Stimulated activated CD4-positive, alpha-beta T cell treated with anti-CD3 and anti-CD28 coated beads, TNF-alpha, amount 100 ng/mL, for 24 hours (primary cell): ENCODE measurements around the gene IL1RAP.
"Not testable (repeated sequence)": the region's sequence is repeated elsewhere in the genome, so short reads cannot be mapped to it uniquely, and the experiment has no call there.

Experiments
- DNase-seq, 3 experiments: peaks; one replicate each; pipeline ENCODE4 v3.0.0-alpha.2; 2020; ENCODE audit warnings: low read depth in 3 of 3

The IL1RAP gene

DNA sequence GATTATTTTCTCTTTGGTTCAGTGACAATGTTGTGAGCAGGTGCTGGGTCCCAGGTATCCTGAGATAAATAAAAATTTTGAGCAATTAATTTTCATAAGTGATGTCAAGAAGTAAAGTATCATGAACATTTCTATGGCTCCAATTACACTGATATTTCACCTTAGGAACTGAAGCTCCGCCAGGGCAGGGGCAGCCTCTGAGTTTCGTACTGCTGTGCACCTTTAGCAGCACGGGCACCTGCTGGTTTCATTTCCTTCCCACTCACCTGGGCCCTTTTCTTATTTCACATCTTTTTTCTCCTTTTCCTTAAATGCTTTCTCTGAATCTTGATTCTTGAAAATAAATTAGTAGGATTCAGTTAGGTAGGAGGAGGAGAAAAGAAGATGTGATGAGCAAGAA, 1.2 kb upstream of the IL1RAP start:
- DNase-seq: no peak

DNA sequence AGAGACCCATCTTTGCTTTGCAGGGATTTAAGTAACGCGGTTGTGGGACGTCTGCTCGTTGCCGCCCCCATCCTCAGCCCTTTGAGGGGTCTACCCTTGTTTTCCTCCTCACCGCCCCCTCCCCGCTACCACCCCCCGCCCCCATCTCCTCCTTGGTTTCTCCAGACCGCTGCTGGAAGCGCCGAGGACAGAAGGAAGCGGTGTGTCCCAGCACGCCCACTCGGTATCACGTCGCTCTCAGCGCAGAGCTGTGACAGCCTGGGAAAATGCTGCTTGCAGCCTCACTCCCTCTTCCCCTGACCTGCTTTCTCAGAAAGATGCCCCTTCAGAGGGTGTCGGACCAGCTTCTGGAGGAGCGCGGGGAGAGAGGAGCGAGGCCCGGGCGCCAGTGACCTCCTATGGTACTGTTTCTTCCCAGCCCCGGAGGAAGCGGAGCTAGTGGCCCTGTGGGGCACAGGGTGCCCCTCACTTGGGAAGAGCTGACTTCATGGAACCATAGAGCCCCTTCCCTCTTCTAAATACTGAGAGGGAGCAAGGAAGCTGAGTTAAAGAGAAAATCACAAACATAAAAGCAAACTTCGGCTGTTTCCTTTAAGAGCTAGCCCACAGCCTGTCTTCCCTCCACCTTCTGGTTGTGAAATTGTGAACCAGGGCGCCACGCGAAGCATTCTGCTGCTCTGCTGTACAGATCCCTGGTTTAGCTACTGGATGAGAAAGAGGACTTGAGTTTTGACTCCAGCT, 698 bp downstream of the IL1RAP start:
- DNase-seq: peak in 2 of 3 experiments; percentile 4 to 34

DNA sequence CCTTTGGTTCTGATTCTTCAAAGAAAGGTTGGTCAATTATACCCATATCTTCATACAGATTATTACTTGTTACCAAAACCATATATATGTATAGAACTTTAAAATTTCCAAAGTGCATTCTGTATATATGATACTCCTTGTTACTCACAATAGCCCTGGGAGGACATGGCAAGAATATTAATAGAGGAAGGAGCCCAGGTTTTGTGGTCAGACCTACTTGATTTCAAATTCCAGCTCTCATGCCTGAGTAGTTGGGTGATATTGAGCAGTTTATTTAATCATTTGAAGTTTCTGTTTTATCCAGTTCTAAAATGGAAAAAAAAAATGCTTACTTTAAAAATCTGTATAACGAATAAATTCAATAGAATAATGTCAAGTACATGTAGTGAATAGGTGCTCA, 2.5 kb downstream of the IL1RAP start:
- no peak for DNase-seq

DNA sequence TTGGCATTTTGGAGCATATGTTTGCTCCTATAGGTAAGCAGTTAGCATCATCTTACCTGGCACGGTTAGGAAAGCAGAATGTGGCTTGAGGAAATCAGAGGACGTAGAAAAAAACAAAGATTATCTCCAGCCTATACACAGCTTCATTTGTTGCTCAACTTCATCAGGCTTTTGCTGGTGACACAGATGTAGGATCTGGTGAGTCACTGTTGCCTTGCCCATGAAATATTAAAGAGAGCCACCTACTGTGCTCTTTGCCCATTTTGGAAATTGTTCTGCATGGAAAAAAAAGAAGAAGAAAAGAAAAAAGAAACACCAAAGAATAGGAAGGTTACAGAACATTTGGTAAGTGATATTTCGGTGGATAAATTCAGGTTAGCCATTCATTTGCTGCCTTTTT, 3.8 kb downstream of the IL1RAP start:
- no peak for DNase-seq

DNA sequence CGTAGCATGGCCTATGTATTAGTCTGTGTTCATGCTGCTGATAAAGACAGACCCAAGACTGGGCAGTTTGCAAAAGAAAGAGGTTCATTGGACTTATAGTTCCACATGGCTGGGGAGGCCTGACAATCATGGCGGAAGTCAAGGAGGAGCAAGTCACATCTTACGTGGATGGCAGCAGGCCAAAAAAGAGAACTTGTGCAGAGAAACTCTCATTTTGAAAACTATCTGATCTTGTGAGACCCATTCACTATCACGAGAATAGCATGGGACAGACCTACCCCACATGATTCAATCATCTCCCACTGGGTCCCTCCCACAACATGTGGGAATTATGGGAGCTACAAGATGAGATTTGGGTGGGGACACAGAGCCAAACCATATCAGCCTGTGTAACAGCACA, 4.6 kb downstream of the IL1RAP start:
- DNase-seq: not testable (repeated sequence)

DNA sequence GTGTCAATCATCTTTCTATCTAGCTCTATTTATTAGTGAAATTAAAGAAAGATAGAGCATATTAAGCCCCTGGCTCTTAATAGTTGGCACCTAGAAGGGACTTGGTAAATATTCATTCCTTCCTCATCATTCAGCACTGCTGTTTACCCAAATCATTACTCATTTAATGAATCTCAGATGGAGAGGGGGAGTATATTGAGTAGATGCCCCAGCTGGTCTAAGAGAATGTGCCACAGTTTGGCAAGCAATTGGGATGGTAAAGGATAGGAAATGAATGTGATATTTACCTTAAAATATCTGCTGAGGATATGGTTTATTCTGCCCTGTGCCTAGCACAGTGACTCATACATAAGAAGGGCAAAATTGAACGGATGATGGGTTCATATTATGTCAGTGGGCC, 6.0 kb downstream of the IL1RAP start:
- no peak for DNase-seq

DNA sequence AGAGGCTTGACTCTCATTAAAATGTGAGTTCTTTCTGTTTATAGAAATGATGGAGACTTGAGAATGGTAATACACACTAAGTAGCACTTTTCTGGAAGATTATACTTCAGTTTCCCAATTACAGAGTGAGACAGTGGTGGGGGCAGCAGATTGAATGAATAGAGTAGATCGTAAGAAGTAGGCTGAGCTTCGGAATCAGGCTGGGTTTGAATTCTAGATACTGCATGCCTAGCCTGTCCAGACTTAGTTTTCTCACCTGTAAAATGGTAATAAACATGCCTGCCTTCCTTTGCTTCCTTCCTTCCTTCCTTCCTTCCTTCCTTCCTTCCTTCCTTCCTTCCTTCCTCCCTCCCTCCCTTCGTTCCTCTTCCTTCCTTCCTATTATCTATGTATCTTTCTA, 8.1 kb downstream of the IL1RAP start:
- no peak for DNase-seq

DNA sequence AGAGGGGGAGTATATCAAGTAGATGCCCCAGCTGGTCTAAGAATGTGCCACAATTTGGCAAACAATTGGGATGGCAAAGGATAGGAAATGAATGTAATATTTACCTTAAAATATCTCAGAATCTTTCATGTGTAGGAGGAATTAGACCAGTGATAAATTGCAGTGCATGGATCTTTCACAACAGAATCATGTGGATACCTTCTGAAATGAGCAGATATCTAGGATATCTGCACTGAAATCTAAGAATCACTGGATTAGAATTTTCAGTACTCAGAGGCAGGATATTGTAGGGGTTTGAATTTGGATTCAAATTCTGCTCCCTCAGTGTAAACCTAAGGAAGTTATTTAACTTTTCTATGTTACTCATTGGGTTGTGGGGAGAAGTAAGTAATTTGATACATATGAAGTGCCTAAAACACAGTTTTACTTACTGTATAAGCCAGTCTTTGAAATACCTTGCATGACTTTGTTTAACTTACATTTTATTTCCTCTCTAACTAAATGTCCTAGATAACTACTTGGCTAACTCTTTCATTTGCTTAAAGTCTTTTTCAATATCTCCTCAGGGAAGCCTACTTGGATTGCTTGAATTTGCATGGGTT, 8.8 kb downstream of the IL1RAP start:
- DNase-seq: no peak

DNA sequence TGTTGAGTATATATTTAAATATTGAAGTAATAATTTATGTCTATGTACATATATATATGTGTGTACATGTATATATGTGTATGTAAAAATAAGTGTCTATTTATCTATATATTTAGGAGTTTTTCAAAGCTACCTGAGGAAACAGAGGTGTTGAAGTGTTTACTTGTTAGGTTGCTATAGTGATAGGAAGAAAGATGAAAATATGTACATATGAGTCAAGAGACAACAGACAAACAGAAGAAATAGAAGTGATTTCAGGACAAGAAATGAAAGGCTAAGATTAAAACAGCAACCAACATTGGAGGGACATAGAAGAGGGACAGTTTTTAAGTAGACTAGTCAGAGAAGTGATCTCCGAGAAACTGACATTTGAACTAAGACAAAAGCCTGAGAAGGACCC, 11.1 kb downstream of the IL1RAP start:
- DNase-seq: no peak

DNA sequence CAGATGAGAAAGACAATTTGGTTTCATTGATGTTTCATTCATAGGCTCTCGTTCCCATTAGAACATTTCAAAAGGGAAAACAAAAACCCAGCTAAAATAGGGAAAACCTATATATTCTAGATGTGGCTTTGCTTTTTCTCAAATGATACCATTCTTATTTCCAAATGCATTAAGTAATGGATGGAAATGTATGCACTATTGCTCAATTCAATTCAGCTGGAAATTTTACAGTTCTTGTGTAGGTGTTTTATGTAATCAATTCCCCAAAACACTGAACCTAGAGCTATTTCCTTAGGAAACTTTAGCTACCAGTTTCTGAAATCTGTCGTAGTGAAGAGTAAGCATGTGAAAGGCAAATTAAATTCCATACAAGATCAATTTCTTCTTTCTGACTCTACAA, 11.7 kb downstream of the IL1RAP start:
- DNase-seq: no peak

DNA sequence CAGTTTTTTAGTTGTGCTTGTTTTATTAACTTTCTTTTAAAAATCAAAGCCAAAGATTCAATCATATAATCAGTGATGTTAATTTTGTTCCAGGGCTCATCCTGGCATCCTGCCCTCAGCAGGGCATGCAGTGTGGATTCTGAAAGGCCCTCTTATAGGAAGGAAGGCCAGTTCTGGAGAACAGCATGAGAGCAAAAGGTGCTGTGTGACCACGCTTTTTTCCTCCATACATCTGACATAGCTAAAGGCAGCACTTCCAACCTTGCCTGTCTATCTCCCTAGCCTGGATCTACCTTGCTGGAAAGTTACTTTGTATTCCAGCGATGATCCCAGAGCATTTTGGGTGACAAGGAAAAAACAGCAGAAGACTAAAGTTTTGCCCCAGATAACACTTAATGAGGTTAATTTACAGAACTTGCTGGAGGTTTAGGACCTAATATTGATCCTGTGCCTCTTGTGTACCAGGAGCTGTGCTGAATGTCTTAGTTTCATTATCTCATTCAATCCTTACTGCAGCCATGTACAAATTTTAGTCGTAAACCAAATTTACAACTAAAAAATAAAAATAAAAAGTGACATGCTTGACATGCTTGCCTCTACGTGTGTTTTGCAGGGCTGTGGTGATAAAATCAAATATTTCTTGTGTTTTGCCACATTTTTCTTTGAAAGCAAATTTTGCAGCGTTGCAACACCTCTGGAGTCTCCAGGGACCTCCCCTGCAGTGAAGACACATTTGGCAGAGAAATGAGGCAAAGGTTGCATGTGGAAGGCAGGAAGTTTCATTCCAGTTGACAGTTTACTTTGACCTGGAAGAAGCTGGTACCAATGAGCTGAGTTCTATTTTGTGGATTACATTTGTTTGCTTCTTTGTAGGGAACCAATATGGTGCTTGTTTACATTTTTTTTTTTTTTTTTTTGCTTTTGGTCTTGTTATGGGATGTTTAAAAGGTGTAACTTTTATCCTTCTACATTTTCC, 13.2 kb downstream of the IL1RAP start:
- no peak for DNase-seq

DNA sequence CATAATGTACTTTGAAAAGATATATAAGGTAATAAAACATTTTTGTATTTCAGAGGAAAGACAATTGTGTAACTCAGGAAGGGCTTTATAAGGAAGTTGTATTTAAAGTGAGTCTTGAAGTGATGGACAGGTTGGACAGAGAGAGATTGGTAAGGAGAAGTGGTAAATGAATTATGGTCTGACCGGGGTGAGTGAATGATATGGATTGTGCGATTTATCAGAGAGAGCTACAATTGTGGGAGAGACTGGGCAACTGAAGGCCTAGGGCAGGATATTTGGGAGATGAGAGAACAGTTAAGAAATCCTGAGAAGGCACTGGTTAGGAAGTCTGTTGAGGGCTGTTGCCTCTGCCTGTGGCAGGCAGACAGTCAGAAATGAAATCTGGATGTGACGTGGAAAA, 14.8 kb downstream of the IL1RAP start:
- DNase-seq: no peak

DNA sequence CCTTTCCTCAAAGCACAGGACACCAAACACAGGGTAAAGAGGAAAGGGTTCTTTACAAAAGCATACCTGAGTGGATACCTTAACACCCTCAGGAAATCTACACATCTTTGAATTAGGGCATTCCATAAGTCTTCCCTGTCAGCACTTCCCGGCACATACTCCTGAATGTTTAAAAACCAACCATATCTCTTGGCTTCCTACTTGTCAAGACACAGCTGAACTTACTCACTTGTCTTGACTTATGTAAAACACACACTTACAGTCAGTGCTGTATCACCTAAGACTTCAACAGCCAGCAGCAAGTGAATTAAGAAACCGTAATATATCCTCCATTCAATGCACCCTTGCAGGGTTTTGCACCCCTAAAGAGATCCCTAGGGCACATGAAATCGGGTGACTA, 17.5 kb downstream of the IL1RAP start:
- DNase-seq: no peak

DNA sequence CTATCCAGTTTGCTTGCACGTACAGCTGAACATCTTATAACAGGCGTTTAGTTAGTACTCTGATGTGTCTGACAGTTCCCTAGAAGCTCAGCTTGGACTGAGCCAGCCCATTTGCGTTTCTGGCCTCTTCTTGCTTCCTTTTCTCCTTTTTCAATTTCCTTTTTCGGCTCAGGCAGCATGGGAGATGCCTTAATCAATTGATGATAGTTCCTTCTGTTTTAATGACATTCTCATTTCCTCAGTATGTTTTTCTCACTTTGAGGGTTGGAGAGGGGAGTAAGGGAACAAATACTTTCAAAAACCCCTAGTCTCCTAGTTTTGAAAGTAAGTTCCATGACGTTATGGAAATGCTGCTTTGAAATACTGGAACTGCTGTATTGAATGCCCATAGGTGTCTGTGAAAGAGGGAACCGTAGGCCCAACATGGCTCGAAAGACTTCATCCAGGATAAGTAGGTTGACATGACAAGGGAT, 18.9 kb downstream of the IL1RAP start:
- DNase-seq: no peak

DNA sequence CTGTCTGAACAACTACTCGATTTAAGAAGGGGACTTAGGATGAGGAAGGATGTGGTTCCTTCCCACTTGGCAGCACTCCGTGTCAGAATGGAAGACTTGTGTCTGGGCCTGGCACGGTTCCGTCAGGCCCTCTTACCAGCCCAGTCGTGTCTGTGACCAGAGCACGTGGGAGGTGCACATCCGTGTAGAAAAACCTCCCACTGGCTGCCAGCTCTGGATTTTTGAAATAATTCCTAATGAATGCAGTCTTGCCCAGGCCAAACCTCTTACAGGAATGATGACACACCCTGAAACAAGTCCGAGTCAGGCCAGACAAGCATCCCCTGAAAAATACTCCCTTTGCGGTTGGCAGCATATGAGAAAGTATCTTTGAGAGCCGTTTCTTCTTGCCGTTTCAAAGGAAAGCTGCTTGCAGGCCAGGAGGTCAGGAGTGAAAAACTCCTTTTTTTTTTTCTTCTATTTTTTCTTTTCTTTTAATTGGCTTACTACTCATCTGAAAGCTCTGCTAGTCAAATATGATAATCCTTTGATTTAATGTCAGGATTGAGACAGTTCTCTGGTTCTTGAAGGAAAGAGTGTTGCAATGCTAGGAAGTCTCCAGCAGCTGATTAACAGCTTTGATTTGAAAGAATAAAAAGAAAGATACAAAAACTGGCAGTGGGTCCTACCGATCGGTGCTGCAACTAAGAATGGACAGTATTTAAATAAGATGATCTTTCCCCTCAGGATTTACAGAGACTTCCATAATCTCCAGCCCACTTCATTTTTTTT, 19.8 kb downstream of the IL1RAP start:
- DNase-seq: no peak

DNA sequence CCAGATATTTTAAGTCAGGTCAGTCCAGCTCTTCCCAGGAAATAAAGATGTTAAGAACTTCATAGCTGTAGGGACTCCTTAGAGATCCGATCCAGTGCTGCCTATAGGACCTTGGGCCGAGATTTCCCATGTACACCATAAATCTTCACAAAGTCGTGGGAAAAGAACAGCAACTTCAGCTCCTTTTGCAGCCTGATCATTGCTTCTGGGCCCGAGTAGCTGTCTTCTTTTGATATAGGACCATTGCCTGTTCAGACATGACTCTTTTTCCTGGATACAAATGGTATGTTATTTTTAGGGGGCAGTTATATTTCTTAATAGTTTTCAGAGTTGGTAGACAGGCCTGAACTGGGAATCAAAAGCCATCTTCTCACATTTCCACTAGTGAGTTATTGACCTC, 20.5 kb downstream of the IL1RAP start:
- DNase-seq: no peak

DNA sequence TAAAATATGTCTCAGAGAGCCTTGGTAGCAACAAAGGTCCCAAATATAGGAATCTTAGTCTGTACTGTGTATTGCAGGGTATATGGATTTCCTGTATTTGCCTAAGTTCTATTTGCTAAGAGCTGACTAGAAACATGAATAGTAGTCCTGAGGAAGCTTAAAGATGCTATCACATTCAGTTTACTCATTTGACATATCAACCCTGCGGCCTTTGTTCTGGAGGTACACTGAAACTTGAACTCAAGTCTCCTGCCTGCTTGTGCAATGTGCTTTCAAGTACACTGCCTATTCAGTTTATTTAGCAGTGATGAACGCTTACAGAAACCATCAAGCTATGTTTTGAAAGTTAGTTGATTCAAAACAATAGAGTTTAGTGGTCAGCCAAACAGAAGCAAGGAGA, 21.1 kb downstream of the IL1RAP start:
- no peak for DNase-seq

DNA sequence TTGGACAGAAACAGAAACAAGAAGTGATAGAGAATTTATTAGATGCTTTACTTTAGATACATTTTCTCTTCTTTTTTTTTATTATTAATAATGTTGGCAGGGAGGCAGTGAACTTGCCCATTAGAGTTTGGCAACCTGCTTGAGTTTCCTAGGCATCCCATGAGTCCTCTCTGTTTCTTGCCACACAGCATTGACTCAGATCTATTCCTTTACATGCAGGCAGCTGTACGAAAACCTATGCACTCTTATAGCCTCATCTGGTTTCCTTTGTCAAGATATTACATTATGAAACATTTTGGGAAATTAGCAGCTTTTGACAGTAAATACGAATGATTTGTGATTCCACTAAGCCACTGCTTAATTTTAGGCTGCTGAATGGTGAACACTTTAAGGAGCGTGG, 23.3 kb downstream of the IL1RAP start:
- no peak for DNase-seq

DNA sequence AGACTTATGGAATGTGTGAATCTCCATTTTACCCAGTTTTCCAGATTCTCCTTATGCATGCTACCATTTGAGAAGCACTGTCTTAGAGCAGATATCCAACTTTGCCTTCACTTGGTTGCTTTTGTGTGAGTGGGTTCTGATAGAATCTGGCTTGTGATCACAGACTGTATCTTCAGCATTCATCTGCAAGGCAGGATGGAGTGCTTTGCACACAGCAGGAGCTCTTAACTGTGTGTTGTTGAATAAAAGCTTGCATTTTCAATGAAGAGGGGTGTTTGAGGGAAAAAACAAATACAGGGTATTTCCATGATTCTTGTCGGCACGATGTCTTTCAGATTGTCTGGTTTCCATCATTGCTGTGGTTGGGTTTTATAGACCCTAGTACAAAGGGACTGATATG, 24.4 kb downstream of the IL1RAP start:
- DNase-seq: no peak

DNA sequence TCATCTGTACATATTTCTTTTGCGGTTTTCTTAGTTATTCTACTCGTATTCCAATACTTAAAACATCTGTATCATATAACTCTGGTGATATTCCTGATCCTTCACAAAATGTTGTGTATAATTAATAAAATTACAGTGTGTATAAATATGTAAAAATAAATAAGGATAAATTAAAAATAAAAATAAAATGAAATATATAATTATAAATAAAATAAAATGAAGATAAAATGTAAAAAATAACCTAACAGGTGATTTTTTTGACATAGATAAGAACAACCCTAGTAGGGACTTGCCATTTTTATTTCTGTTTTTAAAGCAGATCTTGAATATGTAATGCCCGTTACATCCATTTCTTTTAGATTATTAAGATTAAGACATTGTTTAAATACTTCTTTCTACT, 25.6 kb downstream of the IL1RAP start:
- DNase-seq: no peak

DNA sequence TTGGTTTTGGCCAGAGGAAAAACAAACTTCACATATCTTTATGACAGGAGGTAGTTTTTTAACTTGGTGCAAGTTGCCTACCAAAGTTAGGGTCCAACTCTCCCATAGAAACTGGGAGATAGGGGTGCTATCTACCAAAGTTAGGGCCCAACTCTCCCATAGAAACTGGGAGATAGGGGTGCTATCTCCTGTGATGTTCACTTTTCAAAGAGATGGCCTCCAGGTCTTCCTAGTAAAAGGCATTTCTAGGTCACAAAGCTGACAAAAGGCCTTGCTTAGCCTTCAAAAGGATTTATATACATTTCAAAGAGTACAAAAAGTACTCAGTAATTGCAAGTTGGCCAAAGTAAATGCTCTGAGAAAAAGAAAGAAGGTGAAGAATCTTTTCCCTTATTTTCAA, 27.1 kb downstream of the IL1RAP start:
- no peak for DNase-seq

DNA sequence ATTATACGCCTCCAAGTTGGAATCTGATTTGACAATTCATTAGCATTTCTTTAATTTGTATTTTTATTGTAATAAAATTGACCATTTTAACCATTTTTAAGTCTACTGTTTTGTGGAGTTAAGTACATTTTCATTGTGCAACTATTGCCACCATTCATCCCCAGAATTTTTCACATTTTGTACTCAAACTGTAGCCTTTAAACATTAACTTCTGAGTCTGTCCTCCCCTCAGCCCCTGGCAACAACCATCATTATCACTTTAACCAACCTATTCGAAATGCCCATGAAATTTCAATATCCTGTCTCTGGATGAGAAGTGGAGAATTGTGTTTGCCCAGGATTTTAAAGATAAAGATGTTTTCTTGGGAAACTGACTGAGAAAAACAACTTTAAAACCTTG, 27.7 kb downstream of the IL1RAP start:
- no peak for DNase-seq
